ENCODE results near the gene RBCK1. TPM values are rescaled to one million over a fixed set of nuclear protein-coding genes. Genes with fewer than 3 reads are reported as not detected.
A peak's percentile ranks its signal among the peaks of the same experiment; 100 is the strongest.

The RBCK1 gene
- total RNA-seq, 4 donors from 2014 or later, result 49.9 to 88.1 (median 52.9) TPM

GRCh38 chr20:407133-407952, 756 bp upstream of the RBCK1 start:
- DNase-seq (ENCODE audit: low spot score) (peak; percentile 26), ATAC-seq (ENCODE audit: low FRiP score) (peak; percentile 77)
- no peak for TF ChIP-seq CTCF (IDR thresholded peaks at IDR 0.05)

GRCh38 chr20:408843-409696, 971 bp downstream of the RBCK1 start:
- TF ChIP-seq CTCF (IDR thresholded peaks at IDR 0.05), result no peak
- DNase-seq (ENCODE audit: low spot score), result no peak
- ATAC-seq (ENCODE audit: low FRiP score), result peak; percentile 2

- DNase-seq (ENCODE audit: low spot score), result no peak
- no peak for ATAC-seq (ENCODE audit: low FRiP score)
- no peak for TF ChIP-seq CTCF (IDR thresholded peaks at IDR 0.05)
Observed at GRCh38 chr20:409697-410559, 1.8 kb downstream of the RBCK1 start.

GRCh38 chr20:412081-412480, 4.0 kb downstream of the RBCK1 start:
- TF ChIP-seq CTCF (IDR thresholded peaks at IDR 0.05), result no peak
- DNase-seq (ENCODE audit: low spot score) (no peak), ATAC-seq (ENCODE audit: low FRiP score) (no peak)

GRCh38 chr20:414161-414560, 6.1 kb downstream of the RBCK1 start:
- TF ChIP-seq CTCF (IDR thresholded peaks at IDR 0.05), result no peak
- DNase-seq (ENCODE audit: low spot score), result no peak
- no peak for ATAC-seq (ENCODE audit: low FRiP score)

GRCh38 chr20:415820-416322, 7.8 kb downstream of the RBCK1 start:
- no peak for DNase-seq (ENCODE audit: low spot score)

More at GRCh38 chr20:415820-416322, 7.8 kb downstream of the RBCK1 start:
- no peak for ATAC-seq (ENCODE audit: low FRiP score)
- TF ChIP-seq CTCF (IDR thresholded peaks at IDR 0.05), result no peak

Data from omental fat pad (tissue), 4 donors.